HepG2 (cell line): Measurements from ENCODE around the gene NLRP14. TPM values are rescaled to one million over a fixed set of nuclear protein-coding genes. Genes with fewer than 3 reads are reported as not detected.

ENCODE experiments used
- KDM4B ChIP-seq: sonication (generic); formaldehyde crosslinking; IDR thresholded peaks from 2 replicates; pipeline ENCODE4 v1.4.0; 2020; ENCODE audit warnings: missing genetic modification reagents
- MXI1 ChIP-seq: IDR thresholded peaks from 3 replicates; pipeline ENCODE4 v1.6.1; 2012; ENCODE audit warnings: low read depth, low read length, inconsistent platforms, borderline replicate concordance
- NR1H2 ChIP-seq: sonication (generic); formaldehyde crosslinking; IDR thresholded peaks from 2 replicates; pipeline ENCODE4 v1.8.1; 2022; ENCODE audit warnings: low read depth, missing genetic modification reagents, borderline replicate concordance
- SOX6 ChIP-seq, 2 experiments: fragments of 450-650 bp in 1 of 2; sonication (generic) in 1 of 2; formaldehyde crosslinking in 1 of 2; IDR thresholded peaks; 2 replicates each; pipeline versions ENCODE4 v1.4.0 to v1.6.1; 2017 to 2020; ENCODE audit warnings: antibody characterized with exemption in 1 of 2, mild to moderate bottlenecking in 1 of 2, missing genetic modification reagents in 1 of 2
- SUZ12 ChIP-seq: fragments of 150-350 bp; IDR thresholded peaks from 2 replicates; pipeline ENCODE4 v1.6.1; 2014; ENCODE audit warnings: low read depth, low read length
- ZC3H4 ChIP-seq: sonication (generic); formaldehyde crosslinking; IDR thresholded peaks from 2 replicates; pipeline ENCODE4 v1.4.0; 2020; ENCODE audit warnings: missing genetic modification reagents, borderline replicate concordance
- ZNF720 ChIP-seq: sonication (generic); formaldehyde crosslinking; IDR thresholded peaks from 2 replicates; pipeline ENCODE4 v1.4.0; 2020; ENCODE audit warnings: missing genetic modification reagents
- ZNF724P ChIP-seq: sonication (generic); formaldehyde crosslinking; IDR thresholded peaks from 2 replicates; pipeline ENCODE4 v1.8.0; 2022; ENCODE audit warnings: missing genetic modification reagents, borderline replicate concordance
- polyA plus RNA-seq, 8 experiments: library from polyadenylated mRNA; depleted of rRNA in 3 of 8; stranded (reverse) in 7 of 8; unstranded in 1 of 8; fragments of >200 nt; fragmentation: Illumina TruSeq in 4 of 8; extraction: Trizol in 4 of 8; gene quantifications; 2 replicates each; pipeline versions ENCODE4 v1.2.1 to v1.2.3, GENCODE V29; 2011 to 2016; ENCODE audit warnings: low read depth in 4 of 8, missing spikeins in 1 of 8, mixed read lengths in 1 of 8; ENCODE audit not compliant: insufficient read depth in 1 of 8
- total RNA-seq, 5 experiments: library from RNA; depleted of rRNA; stranded (reverse); fragments of >200 nt; fragmentation: Illumina TruSeq; extraction: Trizol; gene quantifications; 2 replicates each; pipeline ENCODE4 v1.2.3, GENCODE V29; 2016; ENCODE audit warnings: low read depth in 1 of 5
- TF ChIP-seq, protein P1 (sequence below), 2 experiments: IDR thresholded peaks; 2 replicates each; pipeline ENCODE4 v1.6.1; 2011 to 2012; ENCODE audit warnings: low read length in 2 of 2, borderline replicate concordance in 1 of 2, low read depth in 1 of 2, mild to moderate bottlenecking in 1 of 2, moderate library complexity in 1 of 2
- TF ChIP-seq, protein P2 (sequence below): sonication (generic); formaldehyde crosslinking; IDR thresholded peaks from 2 replicates; pipeline ENCODE4 v1.4.0; 2020; ENCODE audit warnings: missing genetic modification reagents
- TF ChIP-seq, protein P3 (sequence below): sonication (generic); formaldehyde crosslinking; IDR thresholded peaks from 2 replicates; pipeline ENCODE4 v1.5.1; 2020; ENCODE audit warnings: mild to moderate bottlenecking, missing genetic modification reagents, moderate library complexity
- TF ChIP-seq, protein P4 (sequence below): sonication (generic); formaldehyde crosslinking; IDR thresholded peaks from 2 replicates; pipeline ENCODE4 v1.4.0; 2020; ENCODE audit warnings: mild to moderate bottlenecking, missing genetic modification reagents, borderline replicate concordance
- TF ChIP-seq, protein P5 (sequence below): sonication (generic); formaldehyde crosslinking; IDR thresholded peaks from 2 replicates; pipeline ENCODE4 v1.5.0; 2020; ENCODE audit warnings: missing genetic modification reagents, mild to moderate bottlenecking, borderline replicate concordance
- TF ChIP-seq, protein P6 (sequence below): sonication (generic); formaldehyde crosslinking; IDR thresholded peaks from 2 replicates; pipeline ENCODE4 v1.5.0; 2020; ENCODE audit warnings: missing genetic modification reagents

NLRP14 gene
- total and polyA plus RNA-seq, 2 of the 13 experiments (the other 11 are each of a cell fraction or from before 2014, with no cell fraction given), result not detected

DNA sequence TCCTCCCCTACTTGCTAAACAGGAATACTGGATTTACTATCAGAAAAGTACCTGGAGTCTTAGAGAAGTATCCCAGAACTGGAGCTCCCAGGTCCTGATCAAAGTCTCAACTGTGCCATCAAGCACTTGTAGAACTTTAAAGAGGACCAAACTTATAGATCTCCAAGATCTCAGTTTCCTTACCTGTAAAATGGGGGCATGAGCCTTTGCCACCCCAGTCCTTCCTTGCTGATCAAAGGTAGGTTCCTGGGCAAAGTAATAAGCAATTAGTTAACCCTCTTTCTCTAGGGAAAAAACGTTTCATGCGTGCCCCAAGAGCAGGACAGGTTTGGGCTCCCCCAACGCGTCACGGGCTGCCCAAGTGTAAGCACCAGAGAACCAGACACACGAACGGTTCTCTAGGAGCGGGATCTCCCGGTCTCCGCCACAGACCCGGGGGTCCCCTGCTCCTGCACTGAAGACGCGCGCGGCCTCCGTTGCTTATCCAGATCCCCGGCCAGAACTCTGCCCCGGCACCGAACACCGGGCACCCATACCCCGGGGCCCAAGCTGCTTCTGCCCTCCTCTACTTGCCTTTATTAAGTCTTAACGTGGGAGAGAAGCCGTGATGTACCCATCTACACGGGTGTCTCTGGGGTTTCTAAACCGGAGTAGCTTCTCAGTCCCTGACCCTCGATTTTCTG, 638 bp upstream of the NLRP14 start (continued):
- TF ChIP-seq, protein P1, sequence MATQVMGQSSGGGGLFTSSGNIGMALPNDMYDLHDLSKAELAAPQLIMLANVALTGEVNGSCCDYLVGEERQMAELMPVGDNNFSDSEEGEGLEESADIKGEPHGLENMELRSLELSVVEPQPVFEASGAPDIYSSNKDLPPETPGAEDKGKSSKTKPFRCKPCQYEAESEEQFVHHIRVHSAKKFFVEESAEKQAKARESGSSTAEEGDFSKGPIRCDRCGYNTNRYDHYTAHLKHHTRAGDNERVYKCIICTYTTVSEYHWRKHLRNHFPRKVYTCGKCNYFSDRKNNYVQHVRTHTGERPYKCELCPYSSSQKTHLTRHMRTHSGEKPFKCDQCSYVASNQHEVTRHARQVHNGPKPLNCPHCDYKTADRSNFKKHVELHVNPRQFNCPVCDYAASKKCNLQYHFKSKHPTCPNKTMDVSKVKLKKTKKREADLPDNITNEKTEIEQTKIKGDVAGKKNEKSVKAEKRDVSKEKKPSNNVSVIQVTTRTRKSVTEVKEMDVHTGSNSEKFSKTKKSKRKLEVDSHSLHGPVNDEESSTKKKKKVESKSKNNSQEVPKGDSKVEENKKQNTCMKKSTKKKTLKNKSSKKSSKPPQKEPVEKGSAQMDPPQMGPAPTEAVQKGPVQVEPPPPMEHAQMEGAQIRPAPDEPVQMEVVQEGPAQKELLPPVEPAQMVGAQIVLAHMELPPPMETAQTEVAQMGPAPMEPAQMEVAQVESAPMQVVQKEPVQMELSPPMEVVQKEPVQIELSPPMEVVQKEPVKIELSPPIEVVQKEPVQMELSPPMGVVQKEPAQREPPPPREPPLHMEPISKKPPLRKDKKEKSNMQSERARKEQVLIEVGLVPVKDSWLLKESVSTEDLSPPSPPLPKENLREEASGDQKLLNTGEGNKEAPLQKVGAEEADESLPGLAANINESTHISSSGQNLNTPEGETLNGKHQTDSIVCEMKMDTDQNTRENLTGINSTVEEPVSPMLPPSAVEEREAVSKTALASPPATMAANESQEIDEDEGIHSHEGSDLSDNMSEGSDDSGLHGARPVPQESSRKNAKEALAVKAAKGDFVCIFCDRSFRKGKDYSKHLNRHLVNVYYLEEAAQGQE (IDR thresholded peaks at IDR 0.05; ENCODE audit: borderline replicate concordance in 1 of 2, low read depth in 1 of 2, low read length in 2 of 2), result no peak
- no peak for TF ChIP-seq SUZ12
- no peak for TF ChIP-seq NR1H2
- TF ChIP-seq, protein P2, sequence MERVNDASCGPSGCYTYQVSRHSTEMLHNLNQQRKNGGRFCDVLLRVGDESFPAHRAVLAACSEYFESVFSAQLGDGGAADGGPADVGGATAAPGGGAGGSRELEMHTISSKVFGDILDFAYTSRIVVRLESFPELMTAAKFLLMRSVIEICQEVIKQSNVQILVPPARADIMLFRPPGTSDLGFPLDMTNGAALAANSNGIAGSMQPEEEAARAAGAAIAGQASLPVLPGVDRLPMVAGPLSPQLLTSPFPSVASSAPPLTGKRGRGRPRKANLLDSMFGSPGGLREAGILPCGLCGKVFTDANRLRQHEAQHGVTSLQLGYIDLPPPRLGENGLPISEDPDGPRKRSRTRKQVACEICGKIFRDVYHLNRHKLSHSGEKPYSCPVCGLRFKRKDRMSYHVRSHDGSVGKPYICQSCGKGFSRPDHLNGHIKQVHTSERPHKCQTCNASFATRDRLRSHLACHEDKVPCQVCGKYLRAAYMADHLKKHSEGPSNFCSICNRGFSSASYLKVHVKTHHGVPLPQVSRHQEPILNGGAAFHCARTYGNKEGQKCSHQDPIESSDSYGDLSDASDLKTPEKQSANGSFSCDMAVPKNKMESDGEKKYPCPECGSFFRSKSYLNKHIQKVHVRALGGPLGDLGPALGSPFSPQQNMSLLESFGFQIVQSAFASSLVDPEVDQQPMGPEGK (CRISPR knock-in tag), result no peak
- no peak for TF ChIP-seq ZNF720 (CRISPR knock-in tag)
- no peak for TF ChIP-seq SOX6 (IDR thresholded peaks at IDR 0.05)
- 0 out of 2 replicates have a peak, but pooled peaks have one; percentile 23 for TF ChIP-seq SOX6 (CRISPR knock-in tag; IDR thresholded peaks at IDR 0.05)
- TF ChIP-seq, protein P3, sequence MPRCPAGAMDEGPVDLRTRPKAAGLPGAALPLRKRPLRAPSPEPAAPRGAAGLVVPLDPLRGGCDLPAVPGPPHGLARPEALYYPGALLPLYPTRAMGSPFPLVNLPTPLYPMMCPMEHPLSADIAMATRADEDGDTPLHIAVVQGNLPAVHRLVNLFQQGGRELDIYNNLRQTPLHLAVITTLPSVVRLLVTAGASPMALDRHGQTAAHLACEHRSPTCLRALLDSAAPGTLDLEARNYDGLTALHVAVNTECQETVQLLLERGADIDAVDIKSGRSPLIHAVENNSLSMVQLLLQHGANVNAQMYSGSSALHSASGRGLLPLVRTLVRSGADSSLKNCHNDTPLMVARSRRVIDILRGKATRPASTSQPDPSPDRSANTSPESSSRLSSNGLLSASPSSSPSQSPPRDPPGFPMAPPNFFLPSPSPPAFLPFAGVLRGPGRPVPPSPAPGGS, result no peak
- TF ChIP-seq, protein P4, sequence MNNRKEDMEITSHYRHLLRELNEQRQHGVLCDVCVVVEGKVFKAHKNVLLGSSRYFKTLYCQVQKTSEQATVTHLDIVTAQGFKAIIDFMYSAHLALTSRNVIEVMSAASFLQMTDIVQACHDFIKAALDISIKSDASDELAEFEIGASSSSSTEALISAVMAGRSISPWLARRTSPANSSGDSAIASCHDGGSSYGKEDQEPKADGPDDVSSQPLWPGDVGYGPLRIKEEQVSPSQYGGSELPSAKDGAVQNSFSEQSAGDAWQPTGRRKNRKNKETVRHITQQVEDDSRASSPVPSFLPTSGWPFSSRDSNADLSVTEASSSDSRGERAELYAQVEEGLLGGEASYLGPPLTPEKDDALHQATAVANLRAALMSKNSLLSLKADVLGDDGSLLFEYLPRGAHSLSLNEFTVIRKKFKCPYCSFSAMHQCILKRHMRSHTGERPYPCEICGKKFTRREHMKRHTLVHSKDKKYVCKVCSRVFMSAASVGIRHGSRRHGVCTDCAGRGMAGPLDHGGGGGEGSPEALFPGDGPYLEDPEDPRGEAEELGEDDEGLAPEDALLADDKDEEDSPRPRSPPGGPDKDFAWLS (CRISPR knock-in tag), result no peak
- no peak for TF ChIP-seq ZNF724P (CRISPR knock-in tag)
- no peak for TF ChIP-seq KDM4B (CRISPR knock-in tag)
- TF ChIP-seq, protein P5, sequence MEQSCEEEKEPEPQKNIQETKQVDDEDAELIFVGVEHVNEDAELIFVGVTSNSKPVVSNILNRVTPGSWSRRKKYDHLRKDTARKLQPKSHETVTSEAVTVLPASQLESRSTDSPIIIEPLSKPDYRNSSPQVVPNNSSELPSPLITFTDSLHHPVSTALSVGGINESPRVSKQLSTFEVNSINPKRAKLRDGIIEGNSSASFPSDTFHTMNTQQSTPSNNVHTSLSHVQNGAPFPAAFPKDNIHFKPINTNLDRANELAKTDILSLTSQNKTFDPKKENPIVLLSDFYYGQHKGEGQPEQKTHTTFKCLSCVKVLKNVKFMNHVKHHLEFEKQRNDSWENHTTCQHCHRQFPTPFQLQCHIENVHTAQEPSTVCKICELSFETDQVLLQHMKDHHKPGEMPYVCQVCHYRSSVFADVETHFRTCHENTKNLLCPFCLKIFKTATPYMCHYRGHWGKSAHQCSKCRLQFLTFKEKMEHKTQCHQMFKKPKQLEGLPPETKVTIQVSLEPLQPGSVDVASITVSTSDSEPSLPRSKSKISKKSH (CRISPR knock-in tag), result no peak
- TF ChIP-seq ZC3H4 (CRISPR knock-in tag), result no peak
- TF ChIP-seq MXI1, result no peak
- TF ChIP-seq, protein P6, sequence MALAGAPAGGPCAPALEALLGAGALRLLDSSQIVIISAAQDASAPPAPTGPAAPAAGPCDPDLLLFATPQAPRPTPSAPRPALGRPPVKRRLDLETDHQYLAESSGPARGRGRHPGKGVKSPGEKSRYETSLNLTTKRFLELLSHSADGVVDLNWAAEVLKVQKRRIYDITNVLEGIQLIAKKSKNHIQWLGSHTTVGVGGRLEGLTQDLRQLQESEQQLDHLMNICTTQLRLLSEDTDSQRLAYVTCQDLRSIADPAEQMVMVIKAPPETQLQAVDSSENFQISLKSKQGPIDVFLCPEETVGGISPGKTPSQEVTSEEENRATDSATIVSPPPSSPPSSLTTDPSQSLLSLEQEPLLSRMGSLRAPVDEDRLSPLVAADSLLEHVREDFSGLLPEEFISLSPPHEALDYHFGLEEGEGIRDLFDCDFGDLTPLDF, result no peak
